ENCODE measurements around the gene SELENOI. TPM values are rescaled to one million over a fixed set of nuclear protein-coding genes. Genes with fewer than 3 reads are reported as not detected.

Gene SELENOI
- total and polyA plus RNA-seq, 2 donors (not counting 3 experiments of a cell fraction or from before 2014, with no cell fraction given), result 10.8 to 25.3 TPM

DNA sequence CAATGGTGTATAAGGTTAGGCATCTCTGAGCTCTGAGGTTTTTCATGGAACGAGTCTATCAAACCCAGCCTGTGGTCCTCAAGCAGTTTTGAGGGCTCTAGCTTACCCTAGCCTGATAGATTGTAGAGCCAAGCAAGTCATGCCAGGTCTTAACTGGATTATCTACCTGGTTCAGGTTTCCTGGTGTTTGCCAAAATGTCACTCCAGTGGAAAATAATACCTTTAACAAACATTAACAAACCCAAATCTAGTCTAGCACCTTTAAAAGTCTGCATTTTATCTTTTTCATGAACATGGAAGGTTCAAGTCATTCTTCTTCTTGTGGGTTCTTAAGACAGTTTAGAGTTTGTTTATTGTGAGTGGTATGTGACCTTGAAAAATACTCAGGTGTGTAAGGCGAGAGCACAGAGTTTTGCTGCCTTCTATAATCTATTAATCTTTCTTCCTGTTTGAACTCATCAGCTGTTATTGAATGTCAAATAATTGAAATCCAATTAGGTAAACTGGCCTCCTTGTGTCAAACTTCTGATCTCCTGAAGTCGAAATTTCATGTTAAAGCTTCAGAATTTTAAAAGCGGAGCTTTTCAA, 14.0 kb downstream of the SELENOI start:
- H3K9me3 ChIP-seq (replicated peaks; ENCODE audit: control insufficient read depth, insufficient read depth, low read length), result no peaks in the 10 kb centered on the region
- H3K27ac ChIP-seq (ENCODE audit: insufficient read depth, low read depth, low read length), result no peak overlapping the region
- H3K4me3 ChIP-seq (replicated peaks in 1 of 3; ENCODE audit: insufficient read depth in 1 of 3, low read depth in 1 of 3, low read length in 3 of 3), result no peak overlapping the region
- peaks cover 79% of the 10 kb centered on the region for H3K79me2 ChIP-seq (ENCODE audit: control insufficient read depth, insufficient read depth, low read length)
- intact Hi-C loops (cut with micrococcal nuclease) (no loop called here), dilution Hi-C loops (cut with MboI; ENCODE audit: extremely low pct_ligation_motif_present, low sequenced_read_pairs) (no loop called here)
- no peak overlapping the region for H3K4me2 ChIP-seq (ENCODE audit: insufficient read depth, low read length)
- no peaks in the 10 kb centered on the region for H4K20me1 ChIP-seq (replicated peaks; ENCODE audit: control insufficient read depth, extremely low read depth, insufficient read depth, low read length)
- no peaks in the 10 kb centered on the region for H3K36me3 ChIP-seq (ENCODE audit: control insufficient read depth in 2 of 2, extremely low read depth in 1 of 2, insufficient read depth in 2 of 2, low read length in 2 of 2)
- no peak overlapping the region for H2AFZ ChIP-seq (ENCODE audit: low read depth, low read length)
- H3K4me1 ChIP-seq (ENCODE audit: control insufficient read depth, extremely low read depth, insufficient read depth, low read length), result no peaks in the 10 kb centered on the region
- H3K9me1 ChIP-seq (replicated peaks; ENCODE audit: control insufficient read depth, extremely low read depth, insufficient read depth, low read length), result no peaks in the 10 kb centered on the region
- TF ChIP-seq CTCF (IDR thresholded peaks at IDR 0.05; ENCODE audit: extremely low read depth in 1 of 2, insufficient read depth in 1 of 2, low read depth in 1 of 2, low read length in 2 of 2) (no peak), JUN (IDR thresholded peaks at IDR 0.05; ENCODE audit: borderline replicate concordance, insufficient read depth, insufficient read length, low read depth) (no peak), POLR2AphosphoS5 (IDR thresholded peaks at IDR 0.05; ENCODE audit: insufficient read depth, low read depth, low read length) (no peak), MYC (IDR thresholded peaks at IDR 0.05; ENCODE audit: low read depth, low read length) (no peak), EZH2 (IDR thresholded peaks at IDR 0.05; ENCODE audit: borderline replicate concordance, low read depth, low read length, severe bottlenecking) (no peak)
- TF ChIP-seq, protein P1, sequence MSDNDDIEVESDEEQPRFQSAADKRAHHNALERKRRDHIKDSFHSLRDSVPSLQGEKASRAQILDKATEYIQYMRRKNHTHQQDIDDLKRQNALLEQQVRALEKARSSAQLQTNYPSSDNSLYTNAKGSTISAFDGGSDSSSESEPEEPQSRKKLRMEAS (IDR thresholded peaks at IDR 0.05; ENCODE audit: insufficient read depth, insufficient read length), result no peak
- ChIA-PET POLR2A (no interaction called here), CTCF (no interaction called here)
- BruUV-seq (replicated peaks), result no TSS peak
- H3K27me3 ChIP-seq (ENCODE audit: control insufficient read depth in 2 of 2, insufficient read depth in 2 of 2, low read length in 2 of 2), result no peaks in the 10 kb centered on the region
- H3K9ac ChIP-seq (replicated peaks; ENCODE audit: extremely low read depth, insufficient read depth, low read length), result no peak overlapping the region
- FAIRE-seq (no peak), DNase-seq (ENCODE audit: low read depth, low spot score) (no peak)
